A549 (cell line): Measurements from ENCODE around the gene CCR5.

Experiments used
- EHF ChIP-seq: fragments of 250-450 bp; sonication (Bioruptor Pico); IDR thresholded peaks from 2 replicates; pipeline ENCODE4 v1.5.0; 2020; ENCODE audit warnings: mild to moderate bottlenecking
- HDAC2 ChIP-seq: fragments of 200-600 bp; sonication (generic); IDR thresholded peaks from 2 replicates; pipeline ENCODE4 v1.6.1; 2016
- JUN ChIP-seq, 2 experiments: fragments of >200 bp; sonication (Bioruptor Twin); formaldehyde crosslinking; IDR thresholded peaks; 2 replicates in 1 of 2; 3 replicates in 1 of 2; pipeline ENCODE4 v1.6.1; 2016 to 2017
- KDM5A ChIP-seq: fragments of 200-600 bp; sonication (generic); IDR thresholded peaks from 2 replicates; pipeline ENCODE4 v1.6.1; 2016; ENCODE audit warnings: antibody characterized with exemption, mild to moderate bottlenecking
- POLR2A ChIP-seq: IDR thresholded peaks from 2 replicates; pipeline ENCODE4 v1.6.1; 2012; ENCODE audit warnings: mild to moderate bottlenecking, low read length
- RAD21 ChIP-seq, 2 experiments: fragments of >200 bp in 1 of 2; sonication (Bioruptor Twin) in 1 of 2; formaldehyde crosslinking in 1 of 2; IDR thresholded peaks in 1 of 2; conservative IDR thresholded peaks in 1 of 2; 2 replicates in 1 of 2; 3 replicates in 1 of 2; pipeline ENCODE4 v1.6.1; 2012 to 2018; ENCODE audit warnings: inconsistent platforms in 1 of 2
- TF ChIP-seq, protein P1 (sequence below): fragments of >200 bp; sonication (Bioruptor Twin); formaldehyde crosslinking; IDR thresholded peaks from 3 replicates; pipeline ENCODE4 v1.5.1; 2016
- TF ChIP-seq, protein P2 (sequence below): IDR thresholded peaks from 2 replicates; pipeline ENCODE4 v1.6.1; 2012; ENCODE audit warnings: low read depth, borderline replicate concordance

DNA sequence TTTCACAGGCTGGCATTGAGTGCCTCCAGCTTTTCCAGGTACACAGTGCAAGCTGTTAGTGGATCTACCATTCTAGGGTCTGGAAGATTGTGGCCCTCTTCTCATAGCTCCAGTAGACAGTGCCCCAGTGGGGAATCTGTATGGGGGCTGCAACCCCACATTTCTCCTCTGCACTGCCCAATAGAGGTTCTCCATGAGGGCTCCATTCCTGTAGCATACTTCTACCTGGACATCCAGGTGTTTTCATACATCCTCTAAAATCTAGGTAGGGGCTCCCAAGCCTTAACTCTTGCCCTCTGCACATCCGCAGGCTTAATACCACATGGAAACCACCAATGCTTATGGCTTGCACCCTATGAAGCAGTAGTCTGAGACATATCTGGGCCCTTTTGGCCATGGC is 31.9 kb upstream of the CCR5 start:
- TF ChIP-seq JUN (IDR thresholded peaks at IDR 0.05): no peak
- no peak for TF ChIP-seq EHF
- no peak for TF ChIP-seq HDAC2
- TF ChIP-seq, protein P1, sequence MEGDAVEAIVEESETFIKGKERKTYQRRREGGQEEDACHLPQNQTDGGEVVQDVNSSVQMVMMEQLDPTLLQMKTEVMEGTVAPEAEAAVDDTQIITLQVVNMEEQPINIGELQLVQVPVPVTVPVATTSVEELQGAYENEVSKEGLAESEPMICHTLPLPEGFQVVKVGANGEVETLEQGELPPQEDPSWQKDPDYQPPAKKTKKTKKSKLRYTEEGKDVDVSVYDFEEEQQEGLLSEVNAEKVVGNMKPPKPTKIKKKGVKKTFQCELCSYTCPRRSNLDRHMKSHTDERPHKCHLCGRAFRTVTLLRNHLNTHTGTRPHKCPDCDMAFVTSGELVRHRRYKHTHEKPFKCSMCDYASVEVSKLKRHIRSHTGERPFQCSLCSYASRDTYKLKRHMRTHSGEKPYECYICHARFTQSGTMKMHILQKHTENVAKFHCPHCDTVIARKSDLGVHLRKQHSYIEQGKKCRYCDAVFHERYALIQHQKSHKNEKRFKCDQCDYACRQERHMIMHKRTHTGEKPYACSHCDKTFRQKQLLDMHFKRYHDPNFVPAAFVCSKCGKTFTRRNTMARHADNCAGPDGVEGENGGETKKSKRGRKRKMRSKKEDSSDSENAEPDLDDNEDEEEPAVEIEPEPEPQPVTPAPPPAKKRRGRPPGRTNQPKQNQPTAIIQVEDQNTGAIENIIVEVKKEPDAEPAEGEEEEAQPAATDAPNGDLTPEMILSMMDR: no peak
- no peak for TF ChIP-seq POLR2A
- TF ChIP-seq KDM5A: no peak
- TF ChIP-seq, protein P2, sequence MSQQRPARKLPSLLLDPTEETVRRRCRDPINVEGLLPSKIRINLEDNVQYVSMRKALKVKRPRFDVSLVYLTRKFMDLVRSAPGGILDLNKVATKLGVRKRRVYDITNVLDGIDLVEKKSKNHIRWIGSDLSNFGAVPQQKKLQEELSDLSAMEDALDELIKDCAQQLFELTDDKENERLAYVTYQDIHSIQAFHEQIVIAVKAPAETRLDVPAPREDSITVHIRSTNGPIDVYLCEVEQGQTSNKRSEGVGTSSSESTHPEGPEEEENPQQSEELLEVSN: no peak
- no peak for TF ChIP-seq RAD21 (conservative IDR thresholded peaks at IDR 0.05 in 1 of 2, IDR thresholded peaks at IDR 0.05 in 1 of 2)
